ENCODE measurements around the gene MYO1D. TPM values are rescaled to one million over a fixed set of nuclear protein-coding genes. Genes with fewer than 3 reads are reported as not detected.

MYO1D gene
- total and polyA plus RNA-seq, 2 of the 13 experiments (the other 11 are each of a cell fraction or from before 2014, with no cell fraction given): 13.2 to 17.3 TPM

DNA sequence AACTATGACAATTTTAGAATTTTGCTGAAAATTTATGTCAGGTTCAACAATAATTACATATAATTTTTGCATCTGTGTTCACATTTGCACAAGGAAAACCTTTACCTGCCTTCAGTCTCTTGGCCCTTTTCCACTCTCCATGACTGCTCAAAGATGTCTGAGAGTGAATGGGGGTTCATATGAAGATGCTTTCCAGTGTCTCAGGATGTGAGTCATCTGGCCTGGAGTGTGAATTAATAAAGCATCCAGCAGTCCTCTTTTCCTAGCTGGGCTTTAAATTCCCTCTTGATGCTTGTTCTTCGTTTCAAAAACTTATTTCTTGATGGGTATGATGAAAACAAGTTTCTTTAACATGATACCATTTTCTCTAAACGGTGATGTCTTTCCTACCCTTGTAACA lies 290.3 kb downstream of the MYO1D start:
- no peak overlapping the region for H3K9ac ChIP-seq (ENCODE audit: insufficient read depth, low read depth, low read length)
- DNase-seq (ENCODE audit: low spot score) (no peak), FAIRE-seq (no peak), ATAC-seq (no peak)
- no peaks in the 10 kb centered on the region for H3K27me3 ChIP-seq (ENCODE audit: control insufficient read depth in 1 of 2, insufficient read depth in 2 of 2, low read length in 2 of 2)
- WGBS (ENCODE audit: low lambda C conversion rate): 67% methylated on average over 2 of the region's 2 CpGs
- TF ChIP-seq, protein P1, sequence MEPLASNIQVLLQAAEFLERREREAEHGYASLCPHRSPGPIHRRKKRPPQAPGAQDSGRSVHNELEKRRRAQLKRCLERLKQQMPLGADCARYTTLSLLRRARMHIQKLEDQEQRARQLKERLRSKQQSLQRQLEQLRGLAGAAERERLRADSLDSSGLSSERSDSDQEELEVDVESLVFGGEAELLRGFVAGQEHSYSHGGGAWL (CRISPR knock-in tag; IDR thresholded peaks at IDR 0.05): no peak
- TF ChIP-seq, protein P2, sequence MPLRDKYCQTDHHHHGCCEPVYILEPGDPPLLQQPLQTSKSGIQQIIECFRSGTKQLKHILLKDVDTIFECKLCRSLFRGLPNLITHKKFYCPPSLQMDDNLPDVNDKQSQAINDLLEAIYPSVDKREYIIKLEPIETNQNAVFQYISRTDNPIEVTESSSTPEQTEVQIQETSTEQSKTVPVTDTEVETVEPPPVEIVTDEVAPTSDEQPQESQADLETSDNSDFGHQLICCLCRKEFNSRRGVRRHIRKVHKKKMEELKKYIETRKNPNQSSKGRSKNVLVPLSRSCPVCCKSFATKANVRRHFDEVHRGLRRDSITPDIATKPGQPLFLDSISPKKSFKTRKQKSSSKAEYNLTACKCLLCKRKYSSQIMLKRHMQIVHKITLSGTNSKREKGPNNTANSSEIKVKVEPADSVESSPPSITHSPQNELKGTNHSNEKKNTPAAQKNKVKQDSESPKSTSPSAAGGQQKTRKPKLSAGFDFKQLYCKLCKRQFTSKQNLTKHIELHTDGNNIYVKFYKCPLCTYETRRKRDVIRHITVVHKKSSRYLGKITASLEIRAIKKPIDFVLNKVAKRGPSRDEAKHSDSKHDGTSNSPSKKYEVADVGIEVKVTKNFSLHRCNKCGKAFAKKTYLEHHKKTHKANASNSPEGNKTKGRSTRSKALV (CRISPR knock-in tag; IDR thresholded peaks at IDR 0.05): no peak
- TF ChIP-seq RCOR2 (CRISPR knock-in tag; IDR thresholded peaks at IDR 0.05): no peak
- TF ChIP-seq CCAR2 (optimal IDR thresholded peaks at IDR 0.05; ENCODE audit: low read depth, low read length): no peak
- no peak for TF ChIP-seq ZNF720 (CRISPR knock-in tag; IDR thresholded peaks at IDR 0.05)
- no peak for TF ChIP-seq MED1 (CRISPR knock-in tag; IDR thresholded peaks at IDR 0.05)
- TF ChIP-seq REXO4 (CRISPR knock-in tag; IDR thresholded peaks at IDR 0.05; ENCODE audit: borderline replicate concordance): no peak
- TF ChIP-seq ZNF790 (CRISPR knock-in tag; IDR thresholded peaks at IDR 0.05; ENCODE audit: borderline replicate concordance): no peak
- TF ChIP-seq ATF1 (CRISPR knock-in tag; IDR thresholded peaks at IDR 0.05): no peak
- TF ChIP-seq, protein P3, sequence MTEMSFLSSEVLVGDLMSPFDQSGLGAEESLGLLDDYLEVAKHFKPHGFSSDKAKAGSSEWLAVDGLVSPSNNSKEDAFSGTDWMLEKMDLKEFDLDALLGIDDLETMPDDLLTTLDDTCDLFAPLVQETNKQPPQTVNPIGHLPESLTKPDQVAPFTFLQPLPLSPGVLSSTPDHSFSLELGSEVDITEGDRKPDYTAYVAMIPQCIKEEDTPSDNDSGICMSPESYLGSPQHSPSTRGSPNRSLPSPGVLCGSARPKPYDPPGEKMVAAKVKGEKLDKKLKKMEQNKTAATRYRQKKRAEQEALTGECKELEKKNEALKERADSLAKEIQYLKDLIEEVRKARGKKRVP (CRISPR knock-in tag; IDR thresholded peaks at IDR 0.05): no peak
- TF ChIP-seq KLF12 (CRISPR knock-in tag; IDR thresholded peaks at IDR 0.05; ENCODE audit: borderline replicate concordance): no peak
- TF ChIP-seq ZNF644 (CRISPR knock-in tag; IDR thresholded peaks at IDR 0.05; ENCODE audit: low read depth): no peak
- no peak for TF ChIP-seq TSC22D2 (CRISPR knock-in tag; IDR thresholded peaks at IDR 0.05; ENCODE audit: borderline replicate concordance)
- in situ Hi-C loops (cut with HindIII; ENCODE audit: extremely low pct_ligation_motif_present, low pct_unique_long_range_greater_than_20kb): no loop called here
- intact Hi-C loops (cut with micrococcal nuclease; ENCODE audit: unreplicated experiment): no loop called here
- no peaks in the 10 kb centered on the region for H4K20me1 ChIP-seq (ENCODE audit: insufficient read depth, low read length)
- ChIA-PET CTCF (ENCODE audit: low intra/inter-chr PET ratio, low total read pairs) (no interaction called here), POLR2A (no interaction called here)
- H3K9me3 ChIP-seq (ENCODE audit: low read length): no peaks in the 10 kb centered on the region; the same call in 1 of the 2 replicates
- BruUV-seq (replicated peaks): no TSS peak
- no peak overlapping the region for H3K27ac ChIP-seq (ENCODE audit: extremely low read length, insufficient read depth, low read length)
- H3K4me3 ChIP-seq (replicated peaks in 1 of 3; ENCODE audit: insufficient read depth in 1 of 3, low read depth in 2 of 3, low read length in 3 of 3): no peak overlapping the region
- no peak overlapping the region for H2AFZ ChIP-seq (ENCODE audit: low read length)
- no peak overlapping the region for H3K4me2 ChIP-seq (ENCODE audit: low read depth, low read length)
- no peaks in the 10 kb centered on the region for H3K4me1 ChIP-seq (ENCODE audit: insufficient read depth, low read length)
- H3K79me2 ChIP-seq (ENCODE audit: insufficient read depth, low read length): no peaks in the 10 kb centered on the region
- H3K36me3 ChIP-seq (replicated peaks in 1 of 2; ENCODE audit: control insufficient read depth in 1 of 2, insufficient read depth in 2 of 2, low read length in 2 of 2): no peaks in the 10 kb centered on the region

Measured in HepG2 (cell line).